AG08395 (cell line): ENCODE measurements around the gene CSNK1G2.
"Not testable (repeated sequence)": the region's sequence is repeated elsewhere in the genome, so short reads cannot be mapped to it uniquely, and the experiment has no call there.

Source experiments
- DNase-seq: peaks from one replicate; pipeline ENCODE4 v3.0.0; 2012; ENCODE audit warnings: mixed read lengths, low spot score

The CSNK1G2 gene

DNA sequence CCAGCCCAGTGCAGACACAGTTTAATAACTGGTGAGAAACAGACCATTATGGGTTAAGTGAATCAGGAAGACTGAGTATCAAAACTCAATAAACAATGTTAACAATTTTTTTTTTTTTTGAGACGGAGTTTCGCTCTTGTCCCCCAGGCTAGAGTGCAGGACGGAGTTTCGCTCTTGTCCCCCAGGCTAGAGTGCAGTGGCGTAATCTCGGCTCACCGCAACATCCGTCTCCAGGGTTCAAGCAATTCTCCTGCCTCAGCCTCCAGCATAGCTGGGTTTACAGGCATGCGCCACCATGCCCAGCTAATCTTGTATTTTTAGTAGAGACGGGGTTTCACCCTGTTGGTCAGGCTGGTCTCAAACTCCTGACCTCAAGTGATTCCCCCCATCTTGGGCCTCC, 47.5 kb downstream of the CSNK1G2 start:
- not testable (repeated sequence) for DNase-seq

- no peak for DNase-seq
Measured at GRCh38 chr19:1989513-1990229, 48.7 kb downstream of the CSNK1G2 start.

DNA sequence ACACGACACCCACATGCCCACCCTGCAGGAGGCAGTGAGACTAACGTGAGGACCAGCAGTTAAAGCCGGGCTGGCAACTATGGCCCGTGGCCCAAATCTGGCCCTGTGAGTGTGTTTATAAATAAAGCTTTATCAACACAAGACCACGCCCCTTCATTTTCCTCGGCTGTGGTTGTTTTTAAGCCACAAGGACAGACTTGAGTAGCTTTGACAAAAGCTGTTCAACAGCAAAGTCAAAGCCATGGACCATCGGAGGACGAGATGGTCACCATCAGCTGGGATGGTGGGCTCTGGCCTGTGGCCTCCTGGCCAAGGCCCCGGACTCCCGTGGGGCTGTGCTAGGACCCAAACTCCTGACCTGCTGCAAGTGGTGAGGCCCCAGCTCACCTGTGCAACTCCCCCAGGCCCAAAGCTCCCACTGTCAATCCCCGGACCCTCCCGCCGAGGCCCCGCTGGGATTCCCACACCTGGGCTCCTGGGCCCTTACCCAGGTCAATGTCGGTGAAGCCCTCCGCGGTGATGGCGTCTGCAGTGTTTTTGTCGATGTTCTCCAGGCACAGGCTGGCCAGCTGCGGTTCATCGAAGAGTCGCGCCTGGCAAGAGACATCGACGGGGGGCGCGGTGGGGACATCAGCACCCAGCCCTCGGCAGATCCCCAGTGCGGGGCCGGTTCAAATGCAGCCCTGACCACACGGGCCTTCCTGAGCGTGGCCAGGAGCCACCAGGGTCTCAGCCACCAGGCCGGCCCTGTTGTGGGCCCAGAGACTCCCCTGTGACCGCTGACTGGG, 49.5 kb downstream of the CSNK1G2 start:
- DNase-seq, result no peak

DNA sequence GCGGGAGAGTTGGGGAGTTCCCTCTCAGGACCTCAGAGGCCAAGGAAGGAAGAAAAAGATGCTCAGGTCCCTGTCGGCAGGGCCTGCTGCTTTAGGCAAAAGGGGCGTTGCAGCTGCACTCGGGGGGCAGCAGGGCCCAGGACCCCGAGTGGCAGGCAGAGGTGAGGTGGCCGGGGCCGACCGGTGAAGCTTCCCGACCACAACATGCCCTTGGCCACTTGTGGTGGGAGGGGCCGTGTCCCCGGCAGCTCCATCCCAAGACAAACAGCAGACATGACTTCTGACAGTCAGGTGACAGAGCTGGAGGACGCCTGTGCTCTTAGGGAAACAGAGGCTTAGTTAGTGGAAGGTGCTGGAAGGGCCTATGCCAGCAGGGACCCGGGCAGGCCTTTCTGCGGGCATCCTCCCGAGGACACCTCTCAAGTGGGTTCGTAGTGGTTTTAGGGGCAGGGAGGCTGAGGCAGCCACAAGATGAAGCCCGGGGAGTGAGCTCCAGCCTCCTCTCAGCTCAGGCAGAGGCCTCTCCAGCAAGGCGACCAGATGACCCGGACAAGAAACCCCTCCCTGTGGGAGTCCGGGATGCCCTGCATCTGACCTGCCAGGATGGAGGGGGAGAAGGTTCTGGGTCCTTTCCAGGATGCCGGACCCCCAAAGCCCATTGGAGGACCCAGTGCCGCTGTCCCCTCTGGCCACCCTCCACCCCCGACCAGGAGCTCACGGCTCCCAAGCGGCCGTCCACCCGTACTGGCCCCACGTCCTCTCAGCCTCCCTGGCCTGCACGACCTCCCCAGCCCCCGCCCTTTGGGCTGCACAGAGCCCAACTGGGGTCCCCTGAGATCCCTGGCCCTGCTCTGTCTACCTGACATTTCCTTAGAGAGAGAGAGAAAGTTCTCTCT, 50.3 kb downstream of the CSNK1G2 start:
- DNase-seq, result no peak

DNA sequence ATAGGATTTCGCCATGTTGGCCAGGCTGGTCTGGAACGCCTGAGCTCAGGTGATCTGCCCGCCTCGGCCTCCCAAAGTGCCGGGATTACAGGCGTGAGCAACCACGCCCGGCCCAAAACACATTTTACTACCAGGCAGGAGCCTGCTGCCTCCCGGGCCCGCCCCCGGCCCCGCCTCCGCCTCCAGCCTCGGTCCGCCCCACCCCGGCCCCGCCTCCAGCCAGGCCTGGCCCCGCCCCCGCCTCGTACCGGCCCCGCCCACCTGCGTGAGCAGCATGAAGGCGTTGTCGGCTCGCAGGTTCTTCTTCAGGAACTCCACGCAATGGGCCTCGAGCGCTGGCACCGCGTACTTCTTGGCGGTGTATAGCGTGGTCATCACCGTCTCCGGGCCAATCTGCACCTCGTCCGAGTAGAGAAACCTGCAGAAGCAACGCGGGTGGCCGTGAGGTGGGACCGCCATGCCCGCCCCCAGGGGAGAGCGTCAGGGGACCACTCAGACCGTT, 51.8 kb downstream of the CSNK1G2 start:
- DNase-seq, result peak; percentile 44

DNA sequence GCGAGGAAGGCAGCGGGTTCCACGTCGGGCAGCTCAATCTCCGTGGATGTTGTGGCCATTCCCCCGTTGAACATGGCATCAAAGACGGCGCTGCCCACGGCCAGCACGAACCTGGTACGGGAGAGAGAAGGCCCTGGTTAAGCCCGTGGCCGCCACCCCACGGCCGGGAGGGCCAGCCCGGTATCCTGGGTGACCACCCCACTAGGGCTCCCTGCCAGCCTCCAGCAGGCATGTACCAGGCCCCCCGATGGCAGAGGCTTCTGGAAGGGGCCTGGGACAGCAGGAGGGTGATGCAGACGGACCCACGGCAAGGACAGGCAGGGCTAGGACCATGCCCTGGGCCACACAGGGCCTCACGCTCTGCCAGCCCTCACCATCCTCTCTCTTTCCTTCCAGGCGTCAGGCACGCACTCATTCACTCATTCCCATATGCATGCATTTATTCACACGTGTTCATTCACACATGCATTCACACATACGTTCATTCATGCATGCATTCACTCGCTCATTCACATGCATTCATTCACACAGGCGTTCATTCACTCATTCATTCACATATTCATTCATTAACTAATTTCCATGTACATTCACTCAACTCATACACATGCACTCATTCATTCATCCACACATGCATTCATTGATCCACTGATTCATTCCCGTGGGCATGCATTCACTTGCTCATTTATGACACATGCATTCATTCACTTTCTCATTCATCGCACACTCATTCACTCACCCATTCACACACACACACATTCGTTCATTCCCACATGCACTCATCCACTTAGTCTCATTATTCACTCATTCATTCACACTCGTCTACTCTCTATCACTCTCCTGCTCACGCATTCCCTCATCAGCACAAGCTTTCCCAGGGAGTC, 56.6 kb downstream of the CSNK1G2 start:
- DNase-seq, result no peak

GRCh38 chr19:1998712-1999708, 58.0 kb downstream of the CSNK1G2 start:
- DNase-seq, result no peak

DNA sequence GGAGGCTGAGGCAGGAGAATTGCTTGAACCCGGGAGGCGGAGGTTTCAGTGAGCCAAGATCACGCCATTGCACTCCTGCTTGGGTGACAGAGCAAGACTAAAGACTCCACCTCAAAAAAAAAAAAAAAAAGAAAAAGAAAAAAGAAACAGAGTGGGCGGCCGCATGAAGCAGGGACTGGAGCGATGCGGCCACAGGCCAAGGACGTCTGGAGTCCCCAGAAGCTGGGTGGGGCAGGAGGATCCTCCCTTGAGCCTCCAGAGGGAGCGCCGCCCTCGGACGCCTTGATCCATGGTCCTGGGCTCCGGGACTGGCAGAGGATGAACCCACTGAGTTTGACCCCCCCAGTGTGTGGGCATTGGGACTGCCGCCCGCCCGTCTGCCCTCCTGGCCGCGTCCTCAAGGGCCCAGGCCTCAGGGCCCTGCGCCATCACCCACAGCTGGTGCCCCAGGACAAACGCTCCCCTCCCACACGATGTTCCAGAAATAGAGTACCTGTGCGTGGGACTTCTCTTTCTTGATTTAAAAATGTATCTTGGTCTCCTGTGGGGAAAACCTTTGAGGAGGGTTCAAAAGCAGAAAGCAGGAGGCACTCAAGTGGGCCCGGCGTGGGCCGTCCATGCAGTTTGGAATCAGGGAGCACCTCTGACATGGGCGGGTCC, 59.0 kb downstream of the CSNK1G2 start:
- DNase-seq, result no peak

DNA sequence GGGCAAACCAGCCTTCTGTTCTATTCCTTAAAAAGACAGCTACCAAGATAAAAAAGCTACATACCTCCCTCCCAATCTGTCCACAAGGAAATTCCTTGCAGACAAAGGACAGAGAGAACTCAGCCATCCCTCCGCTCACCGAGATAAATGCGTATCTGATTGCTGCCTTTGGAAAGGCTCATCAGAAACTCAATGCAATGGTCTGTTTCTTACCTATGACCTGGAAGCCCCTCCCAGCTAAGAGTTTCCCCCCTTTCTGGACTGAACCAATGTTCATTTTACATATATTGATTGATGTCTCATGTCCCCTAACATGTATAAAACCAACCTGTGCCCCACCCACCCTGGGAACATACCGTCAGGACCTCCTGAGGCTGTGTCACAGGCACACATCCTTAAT, 62.9 kb downstream of the CSNK1G2 start:
- DNase-seq, result no peak

- DNase-seq, result no peak
Measured at GRCh38 chr19:2010135-2010668, 69.2 kb downstream of the CSNK1G2 start.

DNA sequence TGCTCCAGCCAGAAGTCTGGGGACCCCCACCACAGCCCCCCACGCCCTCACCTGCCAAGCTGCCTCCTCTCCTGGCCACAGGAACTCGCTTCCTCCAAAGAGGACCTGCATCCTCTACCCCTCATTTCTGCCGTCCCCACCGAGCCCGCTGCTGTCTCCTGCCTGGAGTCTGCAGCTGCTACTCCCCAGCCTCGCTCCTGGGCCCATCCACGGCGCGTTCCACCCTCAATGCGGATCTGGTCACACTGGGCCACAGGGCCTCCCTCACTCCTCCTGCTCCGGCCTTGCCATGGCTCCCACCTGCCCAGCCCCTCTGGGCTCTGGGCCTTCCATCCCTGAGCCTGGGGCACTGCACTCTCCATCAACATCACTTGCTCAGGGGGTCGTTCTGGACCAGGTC, 70.2 kb downstream of the CSNK1G2 start:
- DNase-seq, result no peak

DNA sequence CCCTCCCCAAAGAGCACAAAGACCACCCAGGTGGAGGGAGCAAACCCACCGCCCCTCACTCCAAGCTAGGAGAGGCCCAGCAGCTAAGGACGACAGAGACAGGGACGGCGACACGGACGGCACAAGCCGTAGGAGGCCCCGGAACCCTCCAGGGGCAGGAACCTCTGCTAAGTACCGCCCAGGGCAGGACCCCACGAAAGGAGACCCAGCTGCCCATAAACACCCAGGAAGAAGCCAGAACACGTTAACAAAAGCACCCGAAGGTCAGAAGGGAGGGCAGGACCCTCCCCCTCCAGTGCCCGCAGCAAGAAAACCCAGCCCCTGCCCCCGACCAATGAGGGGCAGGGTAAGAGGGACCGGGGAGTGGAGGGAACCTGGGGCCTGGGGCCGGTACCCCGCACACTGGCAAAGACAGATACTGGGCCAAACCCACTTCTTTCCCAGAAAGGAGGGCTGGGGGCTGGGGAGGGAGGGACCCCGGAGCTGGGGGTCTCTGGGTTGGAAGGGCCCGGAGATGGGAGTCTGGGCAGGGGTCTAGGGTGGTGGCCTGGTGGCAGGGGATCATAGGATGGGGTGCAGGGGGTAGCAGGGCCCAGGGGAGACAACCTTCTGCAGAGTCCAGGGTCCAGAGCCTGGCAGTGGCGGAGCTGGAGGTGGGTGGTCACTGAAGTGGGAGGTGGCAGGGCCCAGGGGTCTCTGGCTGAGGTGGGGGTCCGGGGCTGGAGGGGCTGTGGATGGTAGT, 72.1 kb downstream of the CSNK1G2 start:
- no peak for DNase-seq

- DNase-seq, result no peak
Measured at GRCh38 chr19:2013683-2013961, 72.7 kb downstream of the CSNK1G2 start.

DNA sequence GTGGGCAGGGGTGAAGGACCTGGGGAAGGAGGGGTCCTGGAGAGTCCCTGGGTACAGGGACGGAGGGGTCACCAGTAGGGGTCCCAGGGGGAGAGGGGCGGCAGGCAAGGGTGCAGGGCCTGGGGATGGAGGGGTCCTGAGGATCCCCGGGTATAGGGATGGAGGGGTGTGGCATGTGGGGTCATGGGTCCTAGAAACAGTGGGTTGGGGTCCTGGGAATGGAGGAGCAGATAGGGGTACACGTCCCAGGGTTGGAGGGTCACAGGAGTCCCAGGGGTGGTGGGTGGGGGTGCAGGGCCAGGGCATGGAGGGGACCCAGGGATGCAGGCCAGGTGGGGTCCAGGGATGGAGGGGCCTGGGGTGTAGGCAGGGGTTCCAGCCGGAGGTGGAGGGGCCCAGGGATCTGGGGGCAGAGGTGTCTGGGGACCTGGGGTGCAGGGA, 73.2 kb downstream of the CSNK1G2 start:
- no peak for DNase-seq

- DNase-seq, result no peak
Measured at GRCh38 chr19:2014731-2015607, 74.0 kb downstream of the CSNK1G2 start.

GRCh38 chr19:2015608-2015950, 74.6 kb downstream of the CSNK1G2 start, which contains the start of gene BTBD2:
BTBD2 (minus strand) TSS chr19:2015714; CDS start chr19:2015703, 11 bp downstream.
- peak; percentile 62 for DNase-seq

GRCh38 chr19:2016041-2016807, 75.3 kb downstream of the CSNK1G2 start:
- peak; percentile 92 for DNase-seq
